GM23338 (cell line): ENCODE results near the gene FAM50A.

Source experiments
- EZH2 ChIP-seq: fragments of 200-600 bp; sonication (generic); IDR thresholded peaks from one replicate; pipeline ENCODE4 v1.8.0; 2017; ENCODE audit warnings: antibody characterized with exemption, mild to moderate bottlenecking, low read depth; ENCODE audit not compliant: unreplicated experiment
- EZH2phosphoT487 ChIP-seq: fragments of 200-600 bp; sonication (generic); IDR thresholded peaks from one replicate; pipeline ENCODE4 v1.8.1; 2018; ENCODE audit warnings: antibody characterized with exemption; ENCODE audit not compliant: unreplicated experiment
- NANOG ChIP-seq: IDR thresholded peaks from 2 replicates; pipeline ENCODE4 v1.6.1; 2016; ENCODE audit warnings: antibody characterized with exemption, borderline replicate concordance
- POLR2AphosphoS5 ChIP-seq: IDR thresholded peaks from 2 replicates; pipeline ENCODE4 v1.6.1; 2016; ENCODE audit warnings: antibody characterized with exemption, low read depth
- ZNF114 ChIP-seq: fragments of 250-450 bp; sonication (Bioruptor Pico); IDR thresholded peaks from 2 replicates; pipeline ENCODE4 v1.5.0; 2020; ENCODE audit warnings: mild to moderate bottlenecking, moderate library complexity
- TF ChIP-seq, protein P1 (sequence below): IDR thresholded peaks from one replicate; pipeline ENCODE4 v1.6.1; 2018; ENCODE audit warnings: antibody characterized with exemption; ENCODE audit not compliant: unreplicated experiment
- TF ChIP-seq, protein P2 (sequence below), 2 experiments: fragments of 200-600 bp in 1 of 2; sonication (generic) in 1 of 2; conservative IDR thresholded peaks; 2 replicates each; pipeline versions ENCODE4 v1.5.1 to v1.6.1; 2016 to 2017; ENCODE audit warnings: antibody characterized with exemption in 2 of 2, low read depth in 2 of 2, mild to moderate bottlenecking in 2 of 2, moderate library complexity in 1 of 2
- TF ChIP-seq, protein P3 (sequence below): IDR thresholded peaks from 2 replicates; pipeline ENCODE4 v1.6.1; 2016; ENCODE audit warnings: antibody characterized with exemption

DNA sequence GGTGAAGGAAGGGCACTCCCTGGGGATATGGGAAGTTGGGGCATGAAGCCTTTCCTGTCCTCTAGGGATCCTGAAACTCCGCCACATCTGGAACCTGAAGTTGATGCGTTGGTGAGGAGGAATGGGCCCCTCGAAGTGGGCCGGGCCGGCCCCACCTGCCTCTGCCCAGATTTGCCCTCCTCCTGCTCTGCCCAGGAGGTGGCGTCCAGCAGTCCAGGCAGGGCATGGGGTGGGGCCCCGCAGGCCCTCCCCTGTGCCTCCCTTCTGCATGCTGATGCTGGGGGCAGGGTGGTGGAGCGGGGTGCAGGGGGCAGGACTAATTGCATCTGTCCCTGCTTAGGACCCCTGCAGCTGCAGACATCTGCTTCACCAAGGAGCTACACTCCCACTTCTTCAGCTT lies 30.8 kb upstream of the FAM50A start:
- TF ChIP-seq, protein P1, sequence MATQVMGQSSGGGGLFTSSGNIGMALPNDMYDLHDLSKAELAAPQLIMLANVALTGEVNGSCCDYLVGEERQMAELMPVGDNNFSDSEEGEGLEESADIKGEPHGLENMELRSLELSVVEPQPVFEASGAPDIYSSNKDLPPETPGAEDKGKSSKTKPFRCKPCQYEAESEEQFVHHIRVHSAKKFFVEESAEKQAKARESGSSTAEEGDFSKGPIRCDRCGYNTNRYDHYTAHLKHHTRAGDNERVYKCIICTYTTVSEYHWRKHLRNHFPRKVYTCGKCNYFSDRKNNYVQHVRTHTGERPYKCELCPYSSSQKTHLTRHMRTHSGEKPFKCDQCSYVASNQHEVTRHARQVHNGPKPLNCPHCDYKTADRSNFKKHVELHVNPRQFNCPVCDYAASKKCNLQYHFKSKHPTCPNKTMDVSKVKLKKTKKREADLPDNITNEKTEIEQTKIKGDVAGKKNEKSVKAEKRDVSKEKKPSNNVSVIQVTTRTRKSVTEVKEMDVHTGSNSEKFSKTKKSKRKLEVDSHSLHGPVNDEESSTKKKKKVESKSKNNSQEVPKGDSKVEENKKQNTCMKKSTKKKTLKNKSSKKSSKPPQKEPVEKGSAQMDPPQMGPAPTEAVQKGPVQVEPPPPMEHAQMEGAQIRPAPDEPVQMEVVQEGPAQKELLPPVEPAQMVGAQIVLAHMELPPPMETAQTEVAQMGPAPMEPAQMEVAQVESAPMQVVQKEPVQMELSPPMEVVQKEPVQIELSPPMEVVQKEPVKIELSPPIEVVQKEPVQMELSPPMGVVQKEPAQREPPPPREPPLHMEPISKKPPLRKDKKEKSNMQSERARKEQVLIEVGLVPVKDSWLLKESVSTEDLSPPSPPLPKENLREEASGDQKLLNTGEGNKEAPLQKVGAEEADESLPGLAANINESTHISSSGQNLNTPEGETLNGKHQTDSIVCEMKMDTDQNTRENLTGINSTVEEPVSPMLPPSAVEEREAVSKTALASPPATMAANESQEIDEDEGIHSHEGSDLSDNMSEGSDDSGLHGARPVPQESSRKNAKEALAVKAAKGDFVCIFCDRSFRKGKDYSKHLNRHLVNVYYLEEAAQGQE = no peak
- TF ChIP-seq, protein P2, sequence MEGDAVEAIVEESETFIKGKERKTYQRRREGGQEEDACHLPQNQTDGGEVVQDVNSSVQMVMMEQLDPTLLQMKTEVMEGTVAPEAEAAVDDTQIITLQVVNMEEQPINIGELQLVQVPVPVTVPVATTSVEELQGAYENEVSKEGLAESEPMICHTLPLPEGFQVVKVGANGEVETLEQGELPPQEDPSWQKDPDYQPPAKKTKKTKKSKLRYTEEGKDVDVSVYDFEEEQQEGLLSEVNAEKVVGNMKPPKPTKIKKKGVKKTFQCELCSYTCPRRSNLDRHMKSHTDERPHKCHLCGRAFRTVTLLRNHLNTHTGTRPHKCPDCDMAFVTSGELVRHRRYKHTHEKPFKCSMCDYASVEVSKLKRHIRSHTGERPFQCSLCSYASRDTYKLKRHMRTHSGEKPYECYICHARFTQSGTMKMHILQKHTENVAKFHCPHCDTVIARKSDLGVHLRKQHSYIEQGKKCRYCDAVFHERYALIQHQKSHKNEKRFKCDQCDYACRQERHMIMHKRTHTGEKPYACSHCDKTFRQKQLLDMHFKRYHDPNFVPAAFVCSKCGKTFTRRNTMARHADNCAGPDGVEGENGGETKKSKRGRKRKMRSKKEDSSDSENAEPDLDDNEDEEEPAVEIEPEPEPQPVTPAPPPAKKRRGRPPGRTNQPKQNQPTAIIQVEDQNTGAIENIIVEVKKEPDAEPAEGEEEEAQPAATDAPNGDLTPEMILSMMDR (conservative IDR thresholded peaks at IDR 0.05; ENCODE audit: low read depth in 2 of 2) = no peak
- TF ChIP-seq POLR2AphosphoS5 = no peak
- TF ChIP-seq EZH2 = no peak
- TF ChIP-seq ZNF114 (CRISPR knock-in tag) = no peak
- no peak for TF ChIP-seq NANOG
- TF ChIP-seq EZH2phosphoT487 = no peak
- TF ChIP-seq, protein P3, sequence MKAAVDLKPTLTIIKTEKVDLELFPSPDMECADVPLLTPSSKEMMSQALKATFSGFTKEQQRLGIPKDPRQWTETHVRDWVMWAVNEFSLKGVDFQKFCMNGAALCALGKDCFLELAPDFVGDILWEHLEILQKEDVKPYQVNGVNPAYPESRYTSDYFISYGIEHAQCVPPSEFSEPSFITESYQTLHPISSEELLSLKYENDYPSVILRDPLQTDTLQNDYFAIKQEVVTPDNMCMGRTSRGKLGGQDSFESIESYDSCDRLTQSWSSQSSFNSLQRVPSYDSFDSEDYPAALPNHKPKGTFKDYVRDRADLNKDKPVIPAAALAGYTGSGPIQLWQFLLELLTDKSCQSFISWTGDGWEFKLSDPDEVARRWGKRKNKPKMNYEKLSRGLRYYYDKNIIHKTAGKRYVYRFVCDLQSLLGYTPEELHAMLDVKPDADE = no peak
